ENCODE data around the gene GRPEL1.

DNA sequence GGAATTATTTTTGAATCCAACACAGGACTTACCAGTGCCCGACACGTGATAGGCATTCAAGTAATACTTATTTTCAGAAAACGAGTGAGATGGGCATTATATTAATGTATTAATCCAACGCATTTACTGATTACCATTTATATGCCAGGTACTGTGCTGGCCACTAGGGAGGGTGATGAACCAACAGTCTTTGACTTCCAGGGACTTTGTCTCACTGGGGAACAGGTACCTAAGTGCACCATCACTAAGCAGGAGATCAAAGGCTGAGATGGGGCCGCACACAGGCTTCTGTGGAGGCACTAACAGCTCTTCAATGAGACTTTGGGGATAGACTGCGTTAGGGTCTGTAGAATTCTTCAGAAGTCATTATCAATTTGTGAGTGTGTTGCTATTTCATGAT is 30.4 kb downstream of the GRPEL1 start:
- TF ChIP-seq, protein P1, sequence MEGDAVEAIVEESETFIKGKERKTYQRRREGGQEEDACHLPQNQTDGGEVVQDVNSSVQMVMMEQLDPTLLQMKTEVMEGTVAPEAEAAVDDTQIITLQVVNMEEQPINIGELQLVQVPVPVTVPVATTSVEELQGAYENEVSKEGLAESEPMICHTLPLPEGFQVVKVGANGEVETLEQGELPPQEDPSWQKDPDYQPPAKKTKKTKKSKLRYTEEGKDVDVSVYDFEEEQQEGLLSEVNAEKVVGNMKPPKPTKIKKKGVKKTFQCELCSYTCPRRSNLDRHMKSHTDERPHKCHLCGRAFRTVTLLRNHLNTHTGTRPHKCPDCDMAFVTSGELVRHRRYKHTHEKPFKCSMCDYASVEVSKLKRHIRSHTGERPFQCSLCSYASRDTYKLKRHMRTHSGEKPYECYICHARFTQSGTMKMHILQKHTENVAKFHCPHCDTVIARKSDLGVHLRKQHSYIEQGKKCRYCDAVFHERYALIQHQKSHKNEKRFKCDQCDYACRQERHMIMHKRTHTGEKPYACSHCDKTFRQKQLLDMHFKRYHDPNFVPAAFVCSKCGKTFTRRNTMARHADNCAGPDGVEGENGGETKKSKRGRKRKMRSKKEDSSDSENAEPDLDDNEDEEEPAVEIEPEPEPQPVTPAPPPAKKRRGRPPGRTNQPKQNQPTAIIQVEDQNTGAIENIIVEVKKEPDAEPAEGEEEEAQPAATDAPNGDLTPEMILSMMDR (conservative IDR thresholded peaks at IDR 0.05; ENCODE audit: low read length) = peak; percentile 63
- no peak for TF ChIP-seq EZH2phosphoT487 (IDR thresholded peaks at IDR 0.05; ENCODE audit: borderline replicate concordance, low read depth, low read length)

All from OCI-LY7 (cell line).